ENCODE results near the gene MAP3K1.

Gene MAP3K1

DNA sequence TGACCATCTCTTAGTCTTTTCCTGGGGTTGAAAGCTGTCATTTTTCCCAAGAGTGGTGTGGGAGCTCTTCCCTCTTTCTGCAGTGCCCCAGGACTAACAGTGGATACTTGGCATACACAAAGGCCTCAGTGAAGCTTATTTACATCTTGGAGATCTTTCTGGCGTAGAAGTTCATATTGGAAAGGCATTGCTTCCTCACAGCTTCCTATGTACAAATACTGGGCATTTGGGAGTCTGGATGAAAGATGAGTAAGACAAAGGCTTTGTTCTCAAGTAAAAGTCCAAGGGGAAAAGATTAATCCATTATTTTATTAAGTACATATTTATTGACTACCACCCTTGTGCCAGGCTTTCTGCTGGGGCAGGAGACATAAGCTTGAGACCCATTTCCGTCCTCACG, 22.0 kb downstream of the MAP3K1 start:
- Histone ChIP-seq H3K4me3 (ENCODE audit: severe bottlenecking) (no peak overlapping the region), H3K9me3 (ENCODE audit: severe bottlenecking) (no peaks in the 10 kb centered on the region), H3K27me3 (ENCODE audit: insufficient read depth, poor library complexity, severe bottlenecking) (no peaks in the 10 kb centered on the region), H3K4me1 (ENCODE audit: insufficient read depth, poor library complexity, severe bottlenecking) (peaks cover 7% of the 10 kb centered on the region), H3K27ac (ENCODE audit: poor library complexity, severe bottlenecking) (no peak overlapping the region), H3K36me3 (ENCODE audit: low read depth) (no peaks in the 10 kb centered on the region)
- TF ChIP-seq, protein P1, sequence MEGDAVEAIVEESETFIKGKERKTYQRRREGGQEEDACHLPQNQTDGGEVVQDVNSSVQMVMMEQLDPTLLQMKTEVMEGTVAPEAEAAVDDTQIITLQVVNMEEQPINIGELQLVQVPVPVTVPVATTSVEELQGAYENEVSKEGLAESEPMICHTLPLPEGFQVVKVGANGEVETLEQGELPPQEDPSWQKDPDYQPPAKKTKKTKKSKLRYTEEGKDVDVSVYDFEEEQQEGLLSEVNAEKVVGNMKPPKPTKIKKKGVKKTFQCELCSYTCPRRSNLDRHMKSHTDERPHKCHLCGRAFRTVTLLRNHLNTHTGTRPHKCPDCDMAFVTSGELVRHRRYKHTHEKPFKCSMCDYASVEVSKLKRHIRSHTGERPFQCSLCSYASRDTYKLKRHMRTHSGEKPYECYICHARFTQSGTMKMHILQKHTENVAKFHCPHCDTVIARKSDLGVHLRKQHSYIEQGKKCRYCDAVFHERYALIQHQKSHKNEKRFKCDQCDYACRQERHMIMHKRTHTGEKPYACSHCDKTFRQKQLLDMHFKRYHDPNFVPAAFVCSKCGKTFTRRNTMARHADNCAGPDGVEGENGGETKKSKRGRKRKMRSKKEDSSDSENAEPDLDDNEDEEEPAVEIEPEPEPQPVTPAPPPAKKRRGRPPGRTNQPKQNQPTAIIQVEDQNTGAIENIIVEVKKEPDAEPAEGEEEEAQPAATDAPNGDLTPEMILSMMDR (IDR thresholded peaks at IDR 0.05; ENCODE audit: poor library complexity, severe bottlenecking): no peak
- ATAC-seq (ENCODE audit: low read depth) (no peak), DNase-seq (ENCODE audit: low spot score) (no peak)

DNA sequence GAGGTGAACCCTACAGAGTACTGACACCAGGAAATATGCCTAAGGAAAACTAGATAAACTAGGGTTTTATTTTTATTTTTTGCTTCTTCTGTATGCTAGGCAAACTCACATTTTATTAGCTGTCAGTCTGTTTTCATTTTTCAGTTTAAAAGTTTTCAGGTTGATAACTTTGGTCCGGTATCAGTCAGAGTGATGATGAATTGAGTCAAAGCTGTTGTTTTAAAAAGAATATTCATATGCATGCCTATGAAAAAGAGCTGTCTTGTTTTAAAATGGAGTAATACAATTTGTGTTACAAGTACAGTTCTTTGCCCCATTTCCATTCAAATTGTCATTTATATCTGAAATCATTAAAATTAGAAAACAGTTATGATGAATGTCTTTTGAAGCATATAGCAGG, 22.6 kb downstream of the MAP3K1 start:
- Histone ChIP-seq H3K9me3 (ENCODE audit: severe bottlenecking) (no peaks in the 10 kb centered on the region), H3K36me3 (ENCODE audit: low read depth) (no peaks in the 10 kb centered on the region), H3K27me3 (ENCODE audit: insufficient read depth, poor library complexity, severe bottlenecking) (no peaks in the 10 kb centered on the region), H3K4me1 (ENCODE audit: insufficient read depth, poor library complexity, severe bottlenecking) (peaks cover 7% of the 10 kb centered on the region), H3K27ac (ENCODE audit: poor library complexity, severe bottlenecking) (no peak overlapping the region), H3K4me3 (ENCODE audit: severe bottlenecking) (no peak overlapping the region)
- DNase-seq (ENCODE audit: low spot score): no peak
- TF ChIP-seq, protein P1 (IDR thresholded peaks at IDR 0.05; ENCODE audit: poor library complexity, severe bottlenecking): no peak
- ATAC-seq (ENCODE audit: low read depth): no peak

DNA sequence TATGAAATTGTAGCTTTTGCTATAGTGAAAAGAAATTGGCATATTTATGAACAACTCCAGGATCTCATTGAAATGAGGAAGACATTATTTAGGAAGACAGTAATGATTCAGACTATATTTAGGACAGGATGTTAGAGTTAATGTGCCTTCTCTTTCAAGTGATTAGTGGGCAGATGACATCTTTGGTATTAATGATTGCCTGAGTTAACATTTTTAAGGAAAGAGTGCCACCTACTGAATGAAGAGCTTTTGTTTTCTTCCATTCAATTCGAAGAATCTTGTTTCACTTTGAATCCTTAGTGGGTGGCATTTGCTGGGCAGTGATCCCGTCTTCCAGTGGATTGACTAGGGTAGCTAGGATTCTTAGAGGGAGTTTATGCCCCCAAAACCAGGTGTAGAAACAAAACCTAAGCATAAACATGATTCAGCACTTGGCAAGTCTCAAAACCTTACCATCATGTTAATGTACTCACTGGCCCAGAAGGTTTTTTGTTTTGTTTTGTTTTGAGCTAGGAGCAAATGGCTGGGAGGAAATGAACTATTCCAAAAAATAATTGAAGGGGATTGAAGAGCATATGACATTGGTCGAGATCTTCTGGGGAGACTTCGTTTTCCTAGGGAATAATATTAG, 23.2 kb downstream of the MAP3K1 start:
- Histone ChIP-seq H3K4me1 (ENCODE audit: insufficient read depth, poor library complexity, severe bottlenecking) (peaks cover 7% of the 10 kb centered on the region), H3K27ac (ENCODE audit: poor library complexity, severe bottlenecking) (no peak overlapping the region)

DNA sequence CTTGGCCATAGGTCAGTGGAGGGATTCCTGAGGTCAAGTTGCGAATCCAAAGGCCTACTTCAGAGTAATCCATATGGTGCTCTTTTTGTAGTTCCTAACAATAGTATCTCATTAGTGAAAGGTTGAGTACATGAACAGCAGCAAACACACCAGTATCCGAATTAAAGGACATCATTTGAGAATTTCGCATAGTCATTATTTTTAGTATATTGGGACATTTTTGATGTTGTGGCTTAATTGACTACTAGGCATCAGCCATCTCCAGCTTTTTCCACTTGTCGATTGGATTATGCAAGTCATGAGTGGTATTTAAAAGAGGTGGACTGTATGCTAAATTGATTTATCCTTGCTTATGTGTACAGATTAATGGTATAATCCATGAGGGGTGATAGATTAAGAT, 23.7 kb downstream of the MAP3K1 start:
- H3K27ac ChIP-seq (ENCODE audit: poor library complexity, severe bottlenecking): no peak overlapping the region
- no peaks in the 10 kb centered on the region for H3K27me3 ChIP-seq (ENCODE audit: insufficient read depth, poor library complexity, severe bottlenecking)
- ATAC-seq (ENCODE audit: low read depth) (no peak), DNase-seq (ENCODE audit: low spot score) (no peak)
- peaks cover 7% of the 10 kb centered on the region for H3K4me1 ChIP-seq (ENCODE audit: insufficient read depth, poor library complexity, severe bottlenecking)
- TF ChIP-seq, protein P1 (IDR thresholded peaks at IDR 0.05; ENCODE audit: poor library complexity, severe bottlenecking): no peak
- H3K36me3 ChIP-seq (ENCODE audit: low read depth): no peaks in the 10 kb centered on the region
- no peak overlapping the region for H3K4me3 ChIP-seq (ENCODE audit: severe bottlenecking)
- no peaks in the 10 kb centered on the region for H3K9me3 ChIP-seq (ENCODE audit: severe bottlenecking)

More for the DNA sequence above, 23.2 kb downstream of the MAP3K1 start:
- Histone ChIP-seq H3K4me3 (ENCODE audit: severe bottlenecking) (no peak overlapping the region), H3K9me3 (ENCODE audit: severe bottlenecking) (no peaks in the 10 kb centered on the region), H3K27me3 (ENCODE audit: insufficient read depth, poor library complexity, severe bottlenecking) (no peaks in the 10 kb centered on the region), H3K36me3 (ENCODE audit: low read depth) (no peaks in the 10 kb centered on the region)
- no peak for DNase-seq (ENCODE audit: low spot score)
- peak; percentile 53; the same call in 2 of the 3 replicates for ATAC-seq (ENCODE audit: low read depth)
- TF ChIP-seq, protein P1 (IDR thresholded peaks at IDR 0.05; ENCODE audit: poor library complexity, severe bottlenecking): peak; percentile 86

DNA sequence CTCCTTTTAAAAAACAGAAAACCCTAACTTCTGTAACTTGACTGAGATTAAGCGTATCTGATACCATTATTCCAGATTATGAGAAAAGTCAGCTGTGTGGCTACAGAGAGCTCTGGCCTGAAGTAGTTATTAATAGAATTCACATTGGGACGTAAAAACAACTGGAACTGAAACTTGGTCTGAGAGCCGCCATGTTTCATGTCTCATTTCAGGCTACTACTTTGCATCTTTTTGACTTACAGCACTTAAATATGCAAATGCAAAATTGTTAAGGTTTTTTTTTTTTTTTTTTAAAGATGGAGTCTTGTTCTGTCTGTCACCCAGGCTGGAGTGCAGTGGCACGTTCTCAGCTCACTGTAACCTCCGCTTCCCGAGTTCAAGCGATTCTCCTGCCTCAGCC, 25.2 kb downstream of the MAP3K1 start:
- Histone ChIP-seq H3K36me3 (ENCODE audit: low read depth) (no peaks in the 10 kb centered on the region), H3K27ac (ENCODE audit: poor library complexity, severe bottlenecking) (no peak overlapping the region), H3K4me3 (ENCODE audit: severe bottlenecking) (no peak overlapping the region), H3K27me3 (ENCODE audit: insufficient read depth, poor library complexity, severe bottlenecking) (no peaks in the 10 kb centered on the region), H3K4me1 (ENCODE audit: insufficient read depth, poor library complexity, severe bottlenecking) (peaks cover 7% of the 10 kb centered on the region), H3K9me3 (ENCODE audit: severe bottlenecking) (no peaks in the 10 kb centered on the region)
- no peak for ATAC-seq (ENCODE audit: low read depth)
- TF ChIP-seq, protein P1 (IDR thresholded peaks at IDR 0.05; ENCODE audit: poor library complexity, severe bottlenecking): no peak
- no peak for DNase-seq (ENCODE audit: low spot score)

Data from RWPE2 (cell line).